GM18858 (cell line): ENCODE results near the gene SLC35A3.
"Not testable (repeated sequence)": the region's sequence is repeated elsewhere in the genome, so short reads cannot be mapped to it uniquely, and the experiment has no call there.

Experiments used
- ATAC-seq: cut with Tn5 transposase; IDR thresholded peaks from one replicate; pipeline ENCODE4 v1.9.1; 2021; ENCODE audit not compliant: unreplicated experiment

Gene SLC35A3

GRCh38 chr1:100028765-100029164, 59.0 kb downstream of the SLC35A3 start:
- ATAC-seq, result no peak

GRCh38 chr1:100034470-100034869, 64.7 kb downstream of the SLC35A3 start:
- ATAC-seq, result no peak

GRCh38 chr1:100035214-100035613, 65.4 kb downstream of the SLC35A3 start:
- no peak for ATAC-seq

GRCh38 chr1:100036718-100037655, 67.2 kb downstream of the SLC35A3 start:
- no peak for ATAC-seq

- no peak for ATAC-seq
These were observed 67.8 kb downstream of the SLC35A3 start for GRCh38 chr1:100037656-100037926.

GRCh38 chr1:100037927-100038659, 68.3 kb downstream of the SLC35A3 start:
- ATAC-seq, result peak; percentile 82

GRCh38 chr1:100038660-100039287, 69.0 kb downstream of the SLC35A3 start:
- ATAC-seq, result peak; percentile 34

- ATAC-seq, result no peak
These were observed 69.8 kb downstream of the SLC35A3 start for GRCh38 chr1:100039591-100039990.

- ATAC-seq, result no peak
These were observed 75.4 kb downstream of the SLC35A3 start for GRCh38 chr1:100045206-100045605.

GRCh38 chr1:100047235-100047708, 77.5 kb downstream of the SLC35A3 start:
- not testable (repeated sequence) for ATAC-seq

- ATAC-seq, result no peak
These were observed 80.3 kb downstream of the SLC35A3 start for GRCh38 chr1:100050139-100050538.

- no peak for ATAC-seq
These were observed 81.6 kb downstream of the SLC35A3 start for GRCh38 chr1:100051401-100051800.

- no peak for ATAC-seq
These were observed 82.1 kb downstream of the SLC35A3 start for GRCh38 chr1:100051893-100052292.

GRCh38 chr1:100053119-100053518, 83.3 kb downstream of the SLC35A3 start:
- no peak for ATAC-seq

- ATAC-seq, result no peak
These were observed 83.9 kb downstream of the SLC35A3 start for GRCh38 chr1:100053727-100054126.

GRCh38 chr1:100061681-100062080, 91.9 kb downstream of the SLC35A3 start:
- no peak for ATAC-seq

GRCh38 chr1:100065183-100065968, 95.6 kb downstream of the SLC35A3 start:
- ATAC-seq, result no peak

GRCh38 chr1:100065969-100066227, 96.1 kb downstream of the SLC35A3 start:
- no peak for ATAC-seq

GRCh38 chr1:100070201-100070939, 100.6 kb downstream of the SLC35A3 start:
- no peak for ATAC-seq

GRCh38 chr1:100073531-100073930, 103.7 kb downstream of the SLC35A3 start:
- no peak for ATAC-seq
